ENCODE data around the gene ETV3. TPM values are rescaled to one million over a fixed set of nuclear protein-coding genes. Genes with fewer than 3 reads are reported as not detected.
A peak's percentile ranks its signal among the peaks of the same experiment; 100 is the strongest.

The ETV3 gene
- total RNA-seq, 2 experiments from 2014 or later: 115 to 117 TPM

- Mint-ChIP-seq H3K9me3 (no peaks in the 10 kb centered on the region), H3K4me1 (ENCODE audit: low read depth) (peaks cover 5% of the 10 kb centered on the region), H3K27ac (no peak overlapping the region), H3K27me3 (peaks cover 11% of the 10 kb centered on the region), H3K4me3 (no peak overlapping the region), H3K36me3 (ENCODE audit: low read depth) (no peaks in the 10 kb centered on the region)
- Histone ChIP-seq H3K27me3 (ENCODE audit: control insufficient read depth in 1 of 2, insufficient read depth in 2 of 2, low read length in 2 of 2) (no peaks in the 10 kb centered on the region), H3K4me1 (ENCODE audit: insufficient read depth, low read length) (peaks cover 5% of the 10 kb centered on the region), H3K9me3 (ENCODE audit: control insufficient read depth in 1 of 2, insufficient read depth in 1 of 2, low read length in 2 of 2) (no peaks in the 10 kb centered on the region), H3K4me3 (ENCODE audit: low read length) (no peak overlapping the region), H3K36me3 (ENCODE audit: insufficient read depth, low read length) (no peaks in the 10 kb centered on the region), H3K27ac (ENCODE audit: low read depth in 1 of 2, low read length in 2 of 2) (no peak overlapping the region)
- intact Hi-C loops (cut with DNase I, micrococcal nuclease): no loop called here
- peak in 1 of 14 experiments; percentile 38 for DNase-seq
- no peak for TF ChIP-seq CTCF (IDR thresholded peaks at IDR 0.05)
- ChIA-PET CTCF (interaction anchor here (7.4 kb wide), 1 partner anchor 70 kb away, joined by 241 read pairs; no protein-coding TSS in a partner anchor), POLR2A (no interaction called here)
- no peak for ATAC-seq (ENCODE audit: poor library complexity)
Measured at GRCh38 chr1:157085421-157085820, 52.8 kb downstream of the ETV3 start.

DNA sequence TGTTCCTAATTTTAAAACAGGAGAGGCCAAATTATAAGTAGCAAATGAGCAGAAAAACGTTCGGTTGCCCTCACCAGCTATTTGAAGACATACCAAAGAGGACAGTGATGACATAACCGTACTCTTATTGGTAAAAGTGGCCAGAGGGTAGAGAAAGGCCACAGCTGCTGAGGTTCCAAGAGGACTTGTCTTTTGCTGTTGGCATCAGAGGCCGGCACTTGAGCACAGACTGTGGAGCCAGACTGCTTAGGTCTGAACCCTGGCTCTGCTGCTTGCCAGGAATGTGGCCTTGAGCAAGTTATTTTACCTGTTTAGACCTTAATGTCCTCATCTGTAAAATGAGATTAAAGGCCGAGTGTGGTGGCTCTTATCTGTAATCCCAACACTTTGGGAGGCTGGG, 53.5 kb downstream of the ETV3 start:
- H3K27ac Mint-ChIP-seq: no peak overlapping the region
- H3K27ac ChIP-seq (ENCODE audit: low read depth in 1 of 2, low read length in 2 of 2): no peak overlapping the region

DNA sequence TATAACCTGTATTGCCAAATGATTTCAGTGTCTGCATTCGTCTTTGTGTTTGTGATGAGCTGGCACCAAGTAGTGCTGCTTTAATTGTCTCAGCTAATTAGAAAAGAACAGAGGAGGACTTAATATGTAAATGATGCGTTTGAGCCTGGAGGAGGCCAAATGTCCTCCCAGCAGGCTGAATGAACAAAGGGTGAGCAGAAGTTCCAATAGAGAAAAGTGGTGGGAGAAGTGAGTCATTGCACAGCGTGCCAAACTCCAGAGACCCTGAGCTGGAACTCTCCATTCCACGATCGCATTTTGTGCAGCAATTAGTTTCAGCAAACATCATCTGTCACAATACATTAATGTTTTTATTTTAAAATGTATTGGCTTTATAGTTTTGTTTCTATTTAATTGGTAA, 56.5 kb downstream of the ETV3 start:
- Mint-ChIP-seq H3K4me3 (no peak overlapping the region), H3K9me3 (no peaks in the 10 kb centered on the region), H3K36me3 (ENCODE audit: low read depth) (no peaks in the 10 kb centered on the region), H3K27ac (no peak overlapping the region), H3K4me1 (ENCODE audit: low read depth) (no peaks in the 10 kb centered on the region), H3K27me3 (peaks cover 29% of the 10 kb centered on the region)
- TF ChIP-seq CTCF (IDR thresholded peaks at IDR 0.05): no peak
- H3K4me1 ChIP-seq (ENCODE audit: insufficient read depth, low read length): no peaks in the 10 kb centered on the region
- POLR2A ChIA-PET: no interaction called here
- H3K27me3 ChIP-seq (ENCODE audit: control insufficient read depth in 1 of 2, insufficient read depth in 2 of 2, low read length in 2 of 2): peaks cover 0 to 3% of the 10 kb centered on the region in 2 experiments
- ATAC-seq (ENCODE audit: poor library complexity) (no peak), DNase-seq (no peak)
- intact Hi-C loops (cut with DNase I, micrococcal nuclease): no loop called here
- no peaks in the 10 kb centered on the region for H3K36me3 ChIP-seq (ENCODE audit: insufficient read depth, low read length)
- CTCF ChIA-PET: interaction anchor here (1.4 kb wide), 1 partner anchor 8 kb away, joined by 8 read pairs; no protein-coding TSS in a partner anchor
- H3K9me3 ChIP-seq (ENCODE audit: control insufficient read depth in 1 of 2, insufficient read depth in 1 of 2, low read length in 2 of 2): no peaks in the 10 kb centered on the region
- H3K27ac ChIP-seq (ENCODE audit: low read depth in 1 of 2, low read length in 2 of 2): no peak overlapping the region
- no peak overlapping the region for H3K4me3 ChIP-seq (ENCODE audit: low read length)

More for the DNA sequence above, 53.5 kb downstream of the ETV3 start:
- no peaks in the 10 kb centered on the region for H3K9me3 Mint-ChIP-seq
- Histone ChIP-seq H3K27me3 (ENCODE audit: control insufficient read depth in 1 of 2, insufficient read depth in 2 of 2, low read length in 2 of 2) (no peaks in the 10 kb centered on the region), H3K36me3 (ENCODE audit: insufficient read depth, low read length) (no peaks in the 10 kb centered on the region), H3K4me1 (ENCODE audit: insufficient read depth, low read length) (no peaks in the 10 kb centered on the region), H3K9me3 (ENCODE audit: control insufficient read depth in 1 of 2, insufficient read depth in 1 of 2, low read length in 2 of 2) (no peaks in the 10 kb centered on the region), H3K4me3 (ENCODE audit: low read length) (no peak overlapping the region)
- H3K4me3 Mint-ChIP-seq: no peak overlapping the region
- no peaks in the 10 kb centered on the region for H3K4me1 Mint-ChIP-seq (ENCODE audit: low read depth)
- no peak for ATAC-seq (ENCODE audit: poor library complexity)
- ChIA-PET POLR2A (no interaction called here), CTCF (interaction anchor here (1.0 to 7.4 kb wide), 2 partner anchors 71 to 72 kb away, joined by 3 to 241 read pairs; no protein-coding TSS in a partner anchor)
- H3K27me3 Mint-ChIP-seq: peaks cover 8% of the 10 kb centered on the region
- H3K36me3 Mint-ChIP-seq (ENCODE audit: low read depth): no peaks in the 10 kb centered on the region
- DNase-seq: no peak
- intact Hi-C loops (cut with DNase I, micrococcal nuclease): no loop called here
- TF ChIP-seq CTCF (IDR thresholded peaks at IDR 0.05): no peak
